ENCODE measurements around the gene CRX. TPM values are rescaled to one million over a fixed set of nuclear protein-coding genes. Genes with fewer than 3 reads are reported as not detected.
"Not testable (repeated sequence)": the region's sequence is repeated elsewhere in the genome, so short reads cannot be mapped to it uniquely, and the experiment has no call there.

CRX gene
- total RNA-seq, 1 experiment from 2014 or later: not detected

DNA sequence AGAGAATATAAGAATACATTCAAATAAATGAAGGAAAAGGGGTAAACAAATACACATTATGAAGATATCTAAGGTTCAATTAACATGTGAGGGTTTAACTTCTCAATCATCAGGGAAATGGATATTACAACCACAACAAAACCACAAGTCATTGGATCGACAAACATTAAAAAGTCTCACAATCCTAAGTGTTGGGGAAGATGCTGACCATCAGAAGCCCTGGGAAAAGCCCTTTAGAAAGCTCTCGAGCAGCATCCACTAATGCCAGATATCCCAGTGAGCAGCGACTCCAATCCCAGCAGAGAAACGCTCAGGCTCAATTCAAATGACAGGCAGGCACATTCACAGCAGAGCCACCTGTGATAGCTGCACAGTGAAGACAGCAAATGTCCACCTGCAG lies 20.5 kb upstream of the CRX start:
- intact Hi-C loops (cut with micrococcal nuclease; ENCODE audit: unreplicated experiment): no loop called here
- POLR2A ChIA-PET: no interaction called here
- H3K4me1 Mint-ChIP-seq (ENCODE audit: low read depth, unreplicated experiment): no peaks in the 10 kb centered on the region
- no peaks in the 10 kb centered on the region for H3K36me3 Mint-ChIP-seq (ENCODE audit: insufficient read depth, unreplicated experiment)
- BruUV-seq (replicated peaks): no TSS peak
- Histone ChIP-seq H3K36me3 (ENCODE audit: control insufficient read depth, insufficient read depth, low read length) (no peaks in the 10 kb centered on the region), H3K4me1 (no peaks in the 10 kb centered on the region), H3K9me3 (no peaks in the 10 kb centered on the region), H3K27me3 (replicated peaks; ENCODE audit: control insufficient read depth, insufficient read depth, low read length) (no peaks in the 10 kb centered on the region; the same call in 1 of the 2 replicates), H3K4me3 (ENCODE audit: low read depth, low read length) (no peak overlapping the region)
- TF ChIP-seq, protein P1, sequence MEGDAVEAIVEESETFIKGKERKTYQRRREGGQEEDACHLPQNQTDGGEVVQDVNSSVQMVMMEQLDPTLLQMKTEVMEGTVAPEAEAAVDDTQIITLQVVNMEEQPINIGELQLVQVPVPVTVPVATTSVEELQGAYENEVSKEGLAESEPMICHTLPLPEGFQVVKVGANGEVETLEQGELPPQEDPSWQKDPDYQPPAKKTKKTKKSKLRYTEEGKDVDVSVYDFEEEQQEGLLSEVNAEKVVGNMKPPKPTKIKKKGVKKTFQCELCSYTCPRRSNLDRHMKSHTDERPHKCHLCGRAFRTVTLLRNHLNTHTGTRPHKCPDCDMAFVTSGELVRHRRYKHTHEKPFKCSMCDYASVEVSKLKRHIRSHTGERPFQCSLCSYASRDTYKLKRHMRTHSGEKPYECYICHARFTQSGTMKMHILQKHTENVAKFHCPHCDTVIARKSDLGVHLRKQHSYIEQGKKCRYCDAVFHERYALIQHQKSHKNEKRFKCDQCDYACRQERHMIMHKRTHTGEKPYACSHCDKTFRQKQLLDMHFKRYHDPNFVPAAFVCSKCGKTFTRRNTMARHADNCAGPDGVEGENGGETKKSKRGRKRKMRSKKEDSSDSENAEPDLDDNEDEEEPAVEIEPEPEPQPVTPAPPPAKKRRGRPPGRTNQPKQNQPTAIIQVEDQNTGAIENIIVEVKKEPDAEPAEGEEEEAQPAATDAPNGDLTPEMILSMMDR (IDR thresholded peaks at IDR 0.05; ENCODE audit: insufficient read depth in 1 of 2, low read depth in 1 of 2, low read length in 1 of 2, severe bottlenecking in 1 of 2, unreplicated experiment in 1 of 2): no peak
- no peaks in the 10 kb centered on the region for H3K27me3 Mint-ChIP-seq (ENCODE audit: insufficient read depth, unreplicated experiment)
- no peaks in the 10 kb centered on the region for H3K9me3 Mint-ChIP-seq (ENCODE audit: unreplicated experiment)
- CTCF ChIA-PET: no interaction called here
- no peak for DNase-seq
- H3K27ac Mint-ChIP-seq (ENCODE audit: unreplicated experiment): no peak overlapping the region
- H3K4me3 Mint-ChIP-seq (ENCODE audit: unreplicated experiment): no peak overlapping the region

DNA sequence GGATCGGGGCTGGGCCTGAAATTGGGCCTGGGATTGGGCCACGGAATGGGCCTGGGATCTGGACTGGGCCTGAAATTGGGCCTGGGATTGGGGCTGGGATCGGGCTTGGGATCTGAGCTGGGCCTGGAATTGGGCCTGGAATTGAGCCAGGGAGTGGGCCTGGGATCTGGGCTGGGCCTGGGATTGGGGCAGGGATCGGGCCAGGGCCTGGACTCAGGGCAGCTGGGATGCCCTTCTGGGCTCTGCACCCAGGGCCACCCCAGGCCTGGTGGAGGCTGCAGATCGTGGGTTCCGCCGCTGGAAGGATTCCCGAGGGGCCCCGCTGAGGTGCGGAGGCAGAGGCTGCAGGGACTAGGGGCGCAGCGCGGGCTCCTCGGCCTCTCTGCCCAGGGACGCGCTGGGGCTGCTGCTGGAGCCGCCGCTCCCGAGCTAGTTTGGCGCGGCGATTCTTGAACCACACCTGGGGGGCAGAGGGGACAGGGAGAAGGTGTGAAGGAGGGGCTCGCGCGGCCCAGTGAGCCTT lies 19.2 kb upstream of the CRX start:
- Mint-ChIP-seq H3K36me3 (ENCODE audit: insufficient read depth, unreplicated experiment) (no peaks in the 10 kb centered on the region), H3K27me3 (ENCODE audit: insufficient read depth, unreplicated experiment) (no peaks in the 10 kb centered on the region), H3K4me3 (ENCODE audit: unreplicated experiment) (no peak overlapping the region), H3K4me1 (ENCODE audit: low read depth, unreplicated experiment) (no peaks in the 10 kb centered on the region), H3K9me3 (ENCODE audit: unreplicated experiment) (no peaks in the 10 kb centered on the region), H3K27ac (ENCODE audit: unreplicated experiment) (no peak overlapping the region)
- no TSS peak for BruUV-seq (replicated peaks)
- Histone ChIP-seq H3K4me1 (no peaks in the 10 kb centered on the region), H3K4me3 (ENCODE audit: low read depth, low read length) (no peak overlapping the region), H3K27me3 (replicated peaks; ENCODE audit: control insufficient read depth, insufficient read depth, low read length) (no peaks in the 10 kb centered on the region; the same call in 1 of the 2 replicates), H3K36me3 (ENCODE audit: control insufficient read depth, insufficient read depth, low read length) (no peaks in the 10 kb centered on the region), H3K9me3 (no peaks in the 10 kb centered on the region)
- intact Hi-C loops (cut with micrococcal nuclease; ENCODE audit: unreplicated experiment): no loop called here
- DNase-seq: no peak
- ChIA-PET CTCF (interaction anchor here (0.6 kb wide), 1 partner anchor 1036 kb away, joined by 3 read pairs; no protein-coding TSS in a partner anchor), POLR2A (no interaction called here)
- TF ChIP-seq, protein P1 (IDR thresholded peaks at IDR 0.05; ENCODE audit: insufficient read depth in 1 of 2, low read depth in 1 of 2, low read length in 1 of 2, severe bottlenecking in 1 of 2, unreplicated experiment in 1 of 2): no peak

DNA sequence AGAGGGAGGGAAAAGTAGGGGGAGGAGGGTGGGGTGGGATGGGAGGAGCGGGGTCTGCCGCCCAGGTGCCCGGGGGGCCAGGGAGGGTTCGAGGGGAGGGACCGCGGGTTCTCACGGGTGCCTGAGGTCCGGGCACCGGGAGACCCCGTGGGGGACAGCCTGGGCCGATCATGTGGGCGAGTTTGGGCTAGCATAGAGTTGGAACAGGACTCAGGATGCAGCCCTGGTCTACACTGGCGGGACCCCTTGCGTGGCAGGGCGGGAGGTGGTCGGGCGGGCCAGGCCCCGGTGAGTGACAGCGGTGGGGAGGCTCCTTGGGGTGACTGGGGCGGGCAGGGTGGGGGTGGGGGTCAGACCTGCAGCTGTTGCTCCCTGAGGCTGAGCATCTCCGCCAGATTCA lies 18.6 kb upstream of the CRX start:
- H3K27me3 ChIP-seq (replicated peaks; ENCODE audit: control insufficient read depth, insufficient read depth, low read length); BruUV-seq (replicated peaks); H3K4me3 ChIP-seq (ENCODE audit: low read depth, low read length); intact Hi-C loops (cut with micrococcal nuclease; ENCODE audit: unreplicated experiment); H3K4me1 Mint-ChIP-seq (ENCODE audit: low read depth, unreplicated experiment); H3K36me3 Mint-ChIP-seq (ENCODE audit: insufficient read depth, unreplicated experiment); H3K9me3 ChIP-seq; H3K4me3 Mint-ChIP-seq (ENCODE audit: unreplicated experiment); POLR2A ChIA-PET; CTCF ChIA-PET; DNase-seq; H3K27ac Mint-ChIP-seq (ENCODE audit: unreplicated experiment); H3K9me3 Mint-ChIP-seq (ENCODE audit: unreplicated experiment); H3K36me3 ChIP-seq (ENCODE audit: control insufficient read depth, insufficient read depth, low read length); H3K27me3 Mint-ChIP-seq (ENCODE audit: insufficient read depth, unreplicated experiment); H3K4me1 ChIP-seq: not testable (repeated sequence)

DNA sequence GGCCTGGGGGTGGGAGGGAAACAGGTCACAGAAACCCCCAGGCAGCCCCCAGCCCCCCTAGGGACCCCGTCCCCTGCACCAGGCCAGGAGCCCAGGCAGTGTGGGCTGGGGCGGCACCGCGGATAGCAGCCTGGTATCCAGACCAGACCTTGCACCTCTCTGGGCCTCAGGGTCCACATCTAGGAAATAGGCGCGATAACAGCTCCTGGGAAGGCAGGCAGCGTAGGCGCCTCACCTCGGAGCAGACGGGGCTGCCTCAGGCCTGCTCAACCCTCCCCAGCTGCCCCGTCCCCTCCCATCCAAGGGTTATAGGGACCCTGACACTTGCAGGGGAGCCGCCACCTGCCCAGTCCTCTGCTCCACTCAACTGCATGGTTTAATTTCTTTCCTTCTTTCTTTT lies 18.1 kb upstream of the CRX start:
- H3K4me1 Mint-ChIP-seq (ENCODE audit: low read depth, unreplicated experiment); H3K9me3 Mint-ChIP-seq (ENCODE audit: unreplicated experiment); H3K36me3 ChIP-seq (ENCODE audit: control insufficient read depth, insufficient read depth, low read length); CTCF ChIA-PET; H3K27ac Mint-ChIP-seq (ENCODE audit: unreplicated experiment); H3K4me1 ChIP-seq; DNase-seq; H3K27me3 Mint-ChIP-seq (ENCODE audit: insufficient read depth, unreplicated experiment); H3K4me3 ChIP-seq (ENCODE audit: low read depth, low read length); H3K36me3 Mint-ChIP-seq (ENCODE audit: insufficient read depth, unreplicated experiment); POLR2A ChIA-PET; intact Hi-C loops (cut with micrococcal nuclease; ENCODE audit: unreplicated experiment); BruUV-seq (replicated peaks); H3K27me3 ChIP-seq (replicated peaks; ENCODE audit: control insufficient read depth, insufficient read depth, low read length); H3K9me3 ChIP-seq; H3K4me3 Mint-ChIP-seq (ENCODE audit: unreplicated experiment): not testable (repeated sequence)

DNA sequence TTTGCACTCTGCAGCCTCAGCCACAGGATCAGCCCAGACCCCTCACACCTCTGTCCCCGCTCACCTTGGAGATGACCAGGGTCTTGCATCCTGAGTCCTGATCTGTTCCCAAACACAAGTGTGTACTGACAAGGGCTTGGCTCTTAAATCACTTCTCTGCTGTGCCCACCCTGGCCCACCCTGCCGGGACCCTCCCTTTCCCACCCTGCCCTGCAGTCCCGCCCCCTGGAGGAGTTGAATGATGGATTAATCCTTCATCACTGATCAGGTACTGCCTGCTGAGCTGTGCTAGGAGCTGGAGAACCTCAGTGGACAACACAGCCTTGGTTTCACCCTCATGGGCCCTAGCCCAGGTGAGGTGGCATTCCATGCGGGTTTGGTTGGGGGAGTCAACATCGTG lies 17.3 kb upstream of the CRX start, which contains the start of gene TPRX1:
TPRX1 (minus strand) TSS at position 101 of the 400 bp plus-strand sequence; CDS start at position 89, 12 bp downstream.
- H3K27me3 ChIP-seq (replicated peaks; ENCODE audit: control insufficient read depth, insufficient read depth, low read length); H3K27me3 Mint-ChIP-seq (ENCODE audit: insufficient read depth, unreplicated experiment); H3K27ac Mint-ChIP-seq (ENCODE audit: unreplicated experiment); H3K9me3 Mint-ChIP-seq (ENCODE audit: unreplicated experiment); H3K36me3 Mint-ChIP-seq (ENCODE audit: insufficient read depth, unreplicated experiment); H3K4me3 Mint-ChIP-seq (ENCODE audit: unreplicated experiment); intact Hi-C loops (cut with micrococcal nuclease; ENCODE audit: unreplicated experiment); BruUV-seq (replicated peaks); H3K4me1 ChIP-seq; CTCF ChIA-PET; H3K4me1 Mint-ChIP-seq (ENCODE audit: low read depth, unreplicated experiment); POLR2A ChIA-PET; H3K9me3 ChIP-seq; H3K4me3 ChIP-seq (ENCODE audit: low read depth, low read length); DNase-seq; H3K36me3 ChIP-seq (ENCODE audit: control insufficient read depth, insufficient read depth, low read length): not testable (repeated sequence)

Data from Caco-2 (cell line).